IgD-negative memory B cell (primary cell): ENCODE measurements around the gene GCDH. TPM values are rescaled to one million over a fixed set of nuclear protein-coding genes. Genes with fewer than 3 reads are reported as not detected.
A peak's percentile ranks its signal among the peaks of the same experiment; 100 is the strongest.

Experiments used
- H3K27ac Mint-ChIP-seq, 3 donors: one replicate each; pipeline ENCODE4 v1.8.0; 2020 to 2022; ENCODE audit warnings: mild to moderate bottlenecking in 3 of 3, mixed read lengths in 3 of 3, moderate library complexity in 1 of 3
- H3K27me3 Mint-ChIP-seq: one replicate; pipeline ENCODE4 v1.8.0; 2021; ENCODE audit warnings: mixed read lengths
- H3K36me3 Mint-ChIP-seq: one replicate; pipeline ENCODE4 v1.8.0; 2020; ENCODE audit warnings: mild to moderate bottlenecking, mixed read lengths
- H3K4me1 Mint-ChIP-seq, 3 donors: one replicate each; pipeline ENCODE4 v1.8.0; 2020 to 2022; ENCODE audit warnings: mixed read lengths in 3 of 3, mild to moderate bottlenecking in 1 of 3
- H3K4me3 Mint-ChIP-seq, 4 donors: one replicate each; pipeline ENCODE4 v1.8.0; 2020 to 2022; ENCODE audit warnings: mild to moderate bottlenecking in 4 of 4, mixed read lengths in 4 of 4, moderate library complexity in 3 of 4
- H3K9me3 Mint-ChIP-seq, 3 donors: one replicate each; pipeline ENCODE4 v1.8.0; 2020 to 2021; ENCODE audit warnings: mixed read lengths in 3 of 3, mild to moderate bottlenecking in 1 of 3
- polyA plus RNA-seq: library from polyadenylated mRNA; unstranded; fragments of 300-500 nt; fragmentation: Illumina TruSeq; gene quantifications from one replicate; pipeline ENCODE4 v1.2.3, GENCODE V29; 2021

GCDH gene
- polyA plus RNA-seq, 1 donor from 2014 or later, result 13.5 TPM

- peaks cover 7% of the 10 kb centered on the region for H3K36me3 Mint-ChIP-seq
- peak overlapping the region; percentile 94 to 100 (median 98) for H3K4me3 Mint-ChIP-seq
- H3K27me3 Mint-ChIP-seq, result no peaks in the 10 kb centered on the region
- H3K9me3 Mint-ChIP-seq, result no peaks in the 10 kb centered on the region
- peak overlapping the region; percentile 97 to 100 (median 98) for H3K27ac Mint-ChIP-seq
- peaks cover 35 to 47% (median 38%) of the 10 kb centered on the region in 3 donors for H3K4me1 Mint-ChIP-seq
Measured at GRCh38 chr19:12937093-12937926, 46.4 kb downstream of the GCDH start.

GRCh38 chr19:12937927-12938778 lies 47.2 kb downstream of the GCDH start, which contains the start of gene CALR:
Gene CALR, plus strand, starts transcription at chr19:12938609. Its CDS starts 71 bp downstream, at chr19:12938680.
- H3K27ac Mint-ChIP-seq, result peak within 1 kb of the TSS; percentile 97 to 100 (median 98)
- H3K27me3 Mint-ChIP-seq, result no peaks in the 10 kb centered on the region
- H3K36me3 Mint-ChIP-seq, result peaks cover 7% of the 10 kb centered on the region
- H3K9me3 Mint-ChIP-seq, result no peaks in the 10 kb centered on the region
- peaks cover 32 to 39% (median 32%) of the 10 kb centered on the region in 3 donors for H3K4me1 Mint-ChIP-seq
- peak within 1 kb of the TSS; percentile 94 to 100 (median 98) for H3K4me3 Mint-ChIP-seq

DNA sequence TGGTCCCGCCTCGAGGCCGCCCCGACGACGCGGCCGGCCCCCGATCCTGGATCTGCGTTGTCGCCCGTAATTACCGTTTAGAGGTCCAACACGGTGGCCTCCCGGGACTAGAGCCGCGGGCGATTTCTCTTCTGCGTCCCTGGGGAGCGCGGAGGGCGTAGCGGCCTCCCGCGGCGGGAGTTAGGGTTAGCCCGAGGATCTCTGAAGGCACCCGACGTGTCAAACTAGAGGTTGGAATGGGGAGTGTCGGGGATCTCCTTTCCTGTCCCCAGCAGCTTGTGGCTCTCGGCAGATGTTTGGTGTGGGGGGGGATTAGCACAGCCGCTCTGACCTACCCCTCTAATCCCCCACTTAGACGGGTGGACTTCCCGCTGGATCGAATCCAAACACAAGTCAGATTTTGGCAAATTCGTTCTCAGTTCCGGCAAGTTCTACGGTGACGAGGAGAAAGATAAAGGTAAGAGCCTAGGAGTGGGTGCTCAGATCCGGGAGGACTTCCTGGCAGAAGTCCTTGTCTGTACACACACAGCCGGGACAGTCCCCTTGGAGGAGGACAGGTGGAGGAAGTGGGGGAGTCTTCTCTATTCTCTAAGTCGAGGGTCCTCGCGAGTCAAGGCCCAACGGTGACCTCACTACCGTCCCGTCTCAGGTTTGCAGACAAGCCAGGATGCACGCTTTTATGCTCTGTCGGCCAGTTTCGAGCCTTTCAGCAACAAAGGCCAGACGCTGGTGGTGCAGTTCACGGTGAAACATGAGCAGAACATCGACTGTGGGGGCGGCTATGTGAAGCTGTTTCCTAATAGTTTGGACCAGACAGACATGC lies 48.0 kb downstream of the GCDH start:
- H3K27me3 Mint-ChIP-seq, result no peaks in the 10 kb centered on the region
- H3K4me3 Mint-ChIP-seq, result peak overlapping the region; percentile 94 to 100 (median 98)
- H3K27ac Mint-ChIP-seq, result peak overlapping the region; percentile 97 to 100 (median 98)
- H3K36me3 Mint-ChIP-seq, result peaks cover 9% of the 10 kb centered on the region
- no peaks in the 10 kb centered on the region for H3K9me3 Mint-ChIP-seq
- peaks cover 32 to 39% (median 34%) of the 10 kb centered on the region in 3 donors for H3K4me1 Mint-ChIP-seq

DNA sequence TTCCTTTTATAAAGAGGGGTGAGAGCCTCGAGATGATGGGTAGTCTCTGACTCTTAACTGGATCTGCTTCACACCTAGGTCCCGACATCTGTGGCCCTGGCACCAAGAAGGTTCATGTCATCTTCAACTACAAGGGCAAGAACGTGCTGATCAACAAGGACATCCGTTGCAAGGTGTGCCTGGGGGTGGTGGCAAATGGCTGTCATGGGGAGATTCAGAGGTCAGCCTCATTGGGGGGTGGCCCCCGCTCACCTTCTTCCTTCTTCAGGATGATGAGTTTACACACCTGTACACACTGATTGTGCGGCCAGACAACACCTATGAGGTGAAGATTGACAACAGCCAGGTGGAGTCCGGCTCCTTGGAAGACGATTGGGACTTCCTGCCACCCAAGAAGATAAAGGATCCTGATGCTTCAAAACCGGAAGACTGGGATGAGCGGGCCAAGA lies 49.0 kb downstream of the GCDH start:
- H3K4me1 Mint-ChIP-seq, result peaks cover 37 to 39% (median 39%) of the 10 kb centered on the region in 3 donors
- peaks cover 10% of the 10 kb centered on the region for H3K36me3 Mint-ChIP-seq
- H3K4me3 Mint-ChIP-seq, result peak overlapping the region; percentile 94 to 100 (median 98)
- peak overlapping the region in 2 of 3 donors; percentile 97 to 98 for H3K27ac Mint-ChIP-seq
- H3K9me3 Mint-ChIP-seq, result no peaks in the 10 kb centered on the region
- H3K27me3 Mint-ChIP-seq, result no peaks in the 10 kb centered on the region

DNA sequence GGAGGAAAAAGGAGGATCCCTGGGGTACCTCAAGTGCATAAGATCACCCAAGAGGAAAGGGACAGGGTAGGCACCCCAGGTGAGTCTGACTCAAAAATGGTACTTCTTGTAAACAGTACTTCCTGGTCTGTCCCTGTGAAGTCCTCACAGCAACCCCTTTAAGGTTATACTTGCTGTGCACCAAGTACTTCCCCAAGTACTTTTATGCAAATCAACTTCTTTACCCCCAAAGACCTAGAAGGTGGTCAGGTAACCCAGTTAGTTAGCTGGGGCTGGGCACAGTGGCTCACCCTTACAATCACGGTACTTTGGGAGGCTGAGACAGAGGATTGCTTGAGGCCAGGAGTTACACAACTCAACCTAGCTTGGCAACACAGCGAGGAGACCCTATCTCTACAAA lies 49.9 kb downstream of the GCDH start:
- Mint-ChIP-seq H3K27me3 (no peaks in the 10 kb centered on the region), H3K4me3 (peak overlapping the region; percentile 68 to 99 (median 82)), H3K9me3 (no peaks in the 10 kb centered on the region), H3K4me1 (peaks cover 41 to 44% (median 42%) of the 10 kb centered on the region in 3 donors), H3K36me3 (peaks cover 10% of the 10 kb centered on the region), H3K27ac (peak overlapping the region; percentile 53 to 97 (median 78))

GRCh38 chr19:12943437-12944044 lies 52.6 kb downstream of the GCDH start:
- H3K27ac Mint-ChIP-seq, result peak overlapping the region; percentile 31 to 97 (median 39)
- peaks cover 33 to 44% (median 40%) of the 10 kb centered on the region in 3 donors for H3K4me1 Mint-ChIP-seq
- H3K4me3 Mint-ChIP-seq, result peak overlapping the region in 3 of 4 donors; percentile 22 to 90 (median 70)
- no peaks in the 10 kb centered on the region for H3K9me3 Mint-ChIP-seq
- peaks cover 10% of the 10 kb centered on the region for H3K36me3 Mint-ChIP-seq
- no peaks in the 10 kb centered on the region for H3K27me3 Mint-ChIP-seq

DNA sequence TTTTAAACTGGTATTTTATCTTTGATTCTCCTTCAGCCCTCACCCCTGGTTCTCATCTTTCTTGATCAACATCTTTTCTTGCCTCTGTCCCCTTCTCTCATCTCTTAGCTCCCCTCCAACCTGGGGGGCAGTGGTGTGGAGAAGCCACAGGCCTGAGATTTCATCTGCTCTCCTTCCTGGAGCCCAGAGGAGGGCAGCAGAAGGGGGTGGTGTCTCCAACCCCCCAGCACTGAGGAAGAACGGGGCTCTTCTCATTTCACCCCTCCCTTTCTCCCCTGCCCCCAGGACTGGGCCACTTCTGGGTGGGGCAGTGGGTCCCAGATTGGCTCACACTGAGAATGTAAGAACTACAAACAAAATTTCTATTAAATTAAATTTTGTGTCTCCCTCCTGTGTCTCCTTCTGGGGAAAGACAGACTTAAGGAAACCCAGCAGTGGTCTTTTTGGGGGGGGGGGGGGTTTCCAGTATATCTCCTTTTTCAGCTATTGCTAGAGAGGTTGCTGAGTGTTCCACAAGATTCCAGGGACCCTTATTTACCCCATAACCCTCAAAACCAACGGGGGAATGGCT lies 53.2 kb downstream of the GCDH start:
- Mint-ChIP-seq H3K4me1 (peaks cover 31 to 44% (median 40%) of the 10 kb centered on the region in 3 donors), H3K9me3 (no peaks in the 10 kb centered on the region), H3K4me3 (peak overlapping the region in 2 of 4 donors; percentile 17 to 90), H3K27ac (peak overlapping the region; percentile 97 to 99 (median 97)), H3K27me3 (no peaks in the 10 kb centered on the region), H3K36me3 (peaks cover 10% of the 10 kb centered on the region)

GRCh38 chr19:12945479-12946091 lies 54.6 kb downstream of the GCDH start, which contains the start of gene RAD23A:
Gene RAD23A, plus strand, starts transcription at chr19:12945862. Its CDS starts 87 bp downstream, at chr19:12945949.
- Mint-ChIP-seq H3K27me3 (no peaks in the 10 kb centered on the region), H3K36me3 (peaks cover 11% of the 10 kb centered on the region), H3K9me3 (no peaks in the 10 kb centered on the region), H3K4me3 (peak within 1 kb of the TSS; percentile 88 to 96 (median 92)), H3K4me1 (peaks cover 20 to 34% (median 27%) of the 10 kb centered on the region in 3 donors), H3K27ac (peak within 1 kb of the TSS; percentile 97 to 99 (median 97))

- Mint-ChIP-seq H3K9me3 (no peaks in the 10 kb centered on the region), H3K36me3 (peaks cover 9% of the 10 kb centered on the region), H3K4me3 (peak overlapping the region; percentile 88 to 93 (median 90)), H3K27me3 (no peaks in the 10 kb centered on the region), H3K4me1 (peaks cover 16 to 30% (median 23%) of the 10 kb centered on the region in 3 donors), H3K27ac (peak overlapping the region; percentile 93 to 99 (median 97))
Measured at GRCh38 chr19:12946092-12946721, 55.2 kb downstream of the GCDH start.

DNA sequence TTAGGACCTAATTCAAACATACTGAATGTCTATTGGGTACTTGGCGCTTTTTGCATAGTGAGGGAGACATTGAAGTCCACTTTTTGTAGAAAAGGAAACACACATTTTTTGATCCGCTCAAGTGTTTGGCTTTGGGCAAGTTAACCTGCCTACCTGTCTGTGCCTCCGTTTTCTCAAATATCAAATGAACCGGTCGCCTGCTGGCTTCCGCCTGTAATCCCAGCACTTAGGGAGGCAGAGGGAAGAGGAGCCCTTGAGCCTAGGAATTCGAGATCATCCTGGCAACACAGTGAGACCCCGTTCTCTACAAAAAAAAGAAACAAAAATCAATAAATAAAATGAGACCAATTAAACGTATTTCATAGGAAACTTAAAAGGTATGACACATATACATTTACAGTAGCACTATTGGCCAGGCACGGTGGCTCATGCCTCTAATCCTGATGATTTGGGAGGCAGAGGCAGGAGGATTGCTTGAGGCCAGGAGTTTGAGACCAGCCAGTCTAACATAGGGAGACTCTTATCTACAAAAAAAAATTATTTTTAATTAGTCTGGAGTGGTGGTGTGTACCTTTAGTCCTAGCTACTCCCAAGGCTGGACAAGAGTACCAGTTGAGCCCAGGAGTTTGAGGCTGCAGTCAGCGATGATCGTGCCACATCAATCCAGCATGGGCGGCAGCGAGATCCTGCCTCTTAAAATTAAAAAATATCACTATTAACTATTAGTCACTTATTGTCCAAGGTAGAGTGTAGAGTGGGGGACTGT lies 56.0 kb downstream of the GCDH start:
- Mint-ChIP-seq H3K4me3 (peak overlapping the region; percentile 88 to 93 (median 90)), H3K27me3 (no peaks in the 10 kb centered on the region), H3K27ac (peak overlapping the region; percentile 93 to 97 (median 96)), H3K9me3 (no peaks in the 10 kb centered on the region), H3K36me3 (peaks cover 9% of the 10 kb centered on the region), H3K4me1 (peaks cover 16 to 30% (median 23%) of the 10 kb centered on the region in 3 donors)

- Mint-ChIP-seq H3K36me3 (peaks cover 9% of the 10 kb centered on the region), H3K4me1 (peaks cover 16 to 28% (median 21%) of the 10 kb centered on the region in 3 donors), H3K9me3 (no peaks in the 10 kb centered on the region), H3K27ac (peak overlapping the region in 2 of 3 donors; percentile 53 to 97), H3K27me3 (no peaks in the 10 kb centered on the region), H3K4me3 (peak overlapping the region in 2 of 4 donors; percentile 33 to 42)
Measured at GRCh38 chr19:12947702-12948611, 57.0 kb downstream of the GCDH start.
